OCI-LY7 (cell line): ENCODE results near the gene LRP1B.

Experiments
- EZH2phosphoT487 ChIP-seq: fragments of 200-600 bp; sonication (generic); IDR thresholded peaks from 2 replicates; pipeline ENCODE4 v1.6.1; 2018; ENCODE audit warnings: low read depth, borderline replicate concordance, mild to moderate bottlenecking, mixed run types, antibody characterized with exemption, low read length, moderate library complexity, mixed read lengths
- TF ChIP-seq, protein P1 (sequence below): fragments of 200-600 bp; sonication (generic); conservative IDR thresholded peaks from 2 replicates; pipeline ENCODE4 v1.5.1; 2014; ENCODE audit warnings: mild to moderate bottlenecking, antibody characterized with exemption, low read length, moderate library complexity, mixed read lengths

GRCh38 chr2:141611176-141611571 lies 519.6 kb downstream of the LRP1B start:
- TF ChIP-seq, protein P1, sequence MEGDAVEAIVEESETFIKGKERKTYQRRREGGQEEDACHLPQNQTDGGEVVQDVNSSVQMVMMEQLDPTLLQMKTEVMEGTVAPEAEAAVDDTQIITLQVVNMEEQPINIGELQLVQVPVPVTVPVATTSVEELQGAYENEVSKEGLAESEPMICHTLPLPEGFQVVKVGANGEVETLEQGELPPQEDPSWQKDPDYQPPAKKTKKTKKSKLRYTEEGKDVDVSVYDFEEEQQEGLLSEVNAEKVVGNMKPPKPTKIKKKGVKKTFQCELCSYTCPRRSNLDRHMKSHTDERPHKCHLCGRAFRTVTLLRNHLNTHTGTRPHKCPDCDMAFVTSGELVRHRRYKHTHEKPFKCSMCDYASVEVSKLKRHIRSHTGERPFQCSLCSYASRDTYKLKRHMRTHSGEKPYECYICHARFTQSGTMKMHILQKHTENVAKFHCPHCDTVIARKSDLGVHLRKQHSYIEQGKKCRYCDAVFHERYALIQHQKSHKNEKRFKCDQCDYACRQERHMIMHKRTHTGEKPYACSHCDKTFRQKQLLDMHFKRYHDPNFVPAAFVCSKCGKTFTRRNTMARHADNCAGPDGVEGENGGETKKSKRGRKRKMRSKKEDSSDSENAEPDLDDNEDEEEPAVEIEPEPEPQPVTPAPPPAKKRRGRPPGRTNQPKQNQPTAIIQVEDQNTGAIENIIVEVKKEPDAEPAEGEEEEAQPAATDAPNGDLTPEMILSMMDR = no peak
- no peak for TF ChIP-seq EZH2phosphoT487
